ENCODE data around the gene IRS1. TPM values are rescaled to one million over a fixed set of nuclear protein-coding genes. Genes with fewer than 3 reads are reported as not detected.

Gene IRS1
- total RNA-seq, 1 donor from 2014 or later: 17.6 TPM

DNA sequence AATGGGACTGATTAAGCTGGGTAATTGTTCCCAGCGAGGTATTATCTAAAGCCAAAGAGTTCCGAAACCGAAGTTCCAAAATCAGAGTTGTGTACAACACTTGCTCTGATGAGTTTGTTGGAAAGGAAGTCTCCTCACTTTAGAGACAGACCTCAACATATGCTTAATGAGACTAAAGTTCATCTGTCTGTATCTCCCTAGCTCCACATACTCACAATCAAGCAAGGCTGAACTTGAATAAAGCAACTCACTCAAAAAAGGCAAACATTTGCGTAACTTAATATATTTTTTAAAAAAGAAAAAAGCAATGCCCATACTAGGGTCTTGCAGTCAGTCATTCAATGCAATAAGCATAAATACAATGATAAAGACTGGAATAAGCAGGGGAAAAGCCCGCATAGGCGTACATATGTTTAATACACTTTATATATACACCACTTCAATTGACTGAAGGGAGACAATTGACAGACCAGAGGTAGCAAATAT, 60.0 kb downstream of the IRS1 start:
- ATAC-seq (ENCODE audit: poor library complexity): no peak
- intact Hi-C loops (cut with DNase I): no loop called here
- DNase-seq: no peak

- intact Hi-C loops (cut with DNase I): no loop called here
- peak; percentile 42 for ATAC-seq (ENCODE audit: poor library complexity)
Observed at GRCh38 chr2:226738821-226739544, 60.6 kb downstream of the IRS1 start.

DNA sequence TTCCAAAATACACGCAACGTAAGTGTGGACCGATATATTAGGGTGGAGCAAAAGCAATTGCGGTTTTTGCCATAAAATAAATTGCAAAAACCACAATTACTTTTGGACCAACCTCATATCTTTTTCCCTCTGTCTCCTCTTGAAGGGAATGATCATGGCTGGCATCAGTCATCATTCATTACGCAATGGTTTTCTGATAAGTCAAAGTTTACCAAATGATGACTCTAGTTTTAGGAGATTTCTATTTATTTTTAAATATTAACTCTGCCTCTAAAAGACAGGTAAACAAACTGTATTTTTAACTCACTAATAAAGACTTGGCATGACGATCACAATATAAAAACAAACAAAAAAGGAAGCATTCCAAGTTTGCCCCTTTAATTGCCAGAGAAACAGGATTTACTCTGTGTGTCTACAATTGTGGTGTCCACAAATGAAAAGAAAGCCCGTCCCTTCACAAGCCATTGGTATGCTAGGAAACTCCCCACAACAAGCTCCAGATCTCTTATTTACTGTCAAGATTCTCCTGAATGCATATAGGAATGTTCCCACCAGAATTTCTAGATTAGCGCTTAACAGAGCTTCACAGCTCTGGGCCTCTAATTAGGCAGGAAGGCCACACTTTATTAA, 61.3 kb downstream of the IRS1 start:
- no peak for ATAC-seq (ENCODE audit: poor library complexity)
- DNase-seq: no peak
- intact Hi-C loops (cut with DNase I): no loop called here

More at GRCh38 chr2:226738821-226739544, 60.6 kb downstream of the IRS1 start:
- no peak for DNase-seq

- intact Hi-C loops (cut with DNase I): no loop called here
- no peak for ATAC-seq (ENCODE audit: poor library complexity)
- DNase-seq: no peak
Observed at GRCh38 chr2:226736382-226736781, 63.2 kb downstream of the IRS1 start.

DNA sequence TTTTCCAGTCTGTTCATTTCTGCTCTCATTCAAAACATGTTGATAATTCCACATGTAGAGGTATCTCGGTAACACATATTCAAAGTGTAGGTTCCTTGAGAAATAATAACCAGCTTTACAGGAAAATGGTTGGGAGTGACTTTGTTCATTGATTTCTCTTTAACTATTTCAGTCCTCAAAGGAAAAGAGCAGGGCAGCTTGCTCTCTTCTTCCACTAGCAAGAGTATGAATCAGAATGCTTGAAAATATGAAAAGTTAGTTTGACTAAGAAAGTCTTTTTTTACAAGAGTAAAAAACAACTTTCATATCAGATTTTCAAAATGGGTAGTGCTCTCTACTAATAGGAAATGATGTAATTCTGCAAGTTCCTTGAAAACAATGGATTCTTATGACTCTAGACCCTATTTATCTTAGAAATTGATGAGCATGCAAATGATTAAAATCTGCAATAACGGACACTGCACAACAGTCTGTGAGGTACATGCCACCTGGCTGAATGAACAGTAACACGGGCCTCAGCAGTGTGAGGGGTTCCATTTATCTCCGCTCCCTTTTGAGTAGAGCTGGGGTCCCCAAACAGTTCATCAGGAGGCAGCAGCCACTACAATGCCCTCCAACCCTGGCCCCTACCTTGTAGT, 65.6 kb downstream of the IRS1 start:
- no peak for DNase-seq
- intact Hi-C loops (cut with DNase I): no loop called here
- ATAC-seq (ENCODE audit: poor library complexity): no peak

GRCh38 chr2:226733189-226733858, 66.3 kb downstream of the IRS1 start:
- intact Hi-C loops (cut with DNase I): no loop called here
- DNase-seq: no peak
- ATAC-seq (ENCODE audit: poor library complexity): peak; percentile 67

GRCh38 chr2:226732478-226733188, 67.0 kb downstream of the IRS1 start:
- no peak for DNase-seq
- intact Hi-C loops (cut with DNase I): no loop called here
- no peak for ATAC-seq (ENCODE audit: poor library complexity)

DNA sequence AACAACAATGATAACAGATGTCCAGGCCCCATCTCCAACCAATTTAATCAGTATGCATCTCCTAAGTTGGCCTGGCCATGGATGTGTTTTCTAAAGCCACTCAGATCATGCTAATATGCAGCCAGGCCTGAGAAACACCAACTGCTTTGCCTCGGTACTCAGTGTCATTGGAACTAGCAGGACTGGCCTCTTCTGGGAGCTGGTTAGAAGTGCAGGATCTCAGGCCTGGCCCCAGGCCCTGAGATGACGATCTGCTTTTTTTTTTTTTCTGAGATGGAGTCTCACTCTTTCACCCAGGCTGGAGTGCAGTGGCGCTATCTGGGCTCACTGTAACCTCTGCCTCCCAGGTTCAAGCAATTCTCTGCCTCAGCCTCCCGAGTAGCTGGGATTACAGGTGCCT, 69.1 kb downstream of the IRS1 start:
- ATAC-seq (ENCODE audit: poor library complexity) (peak; percentile 75), DNase-seq (no peak)
- intact Hi-C loops (cut with DNase I): no loop called here

GRCh38 chr2:226728996-226729395, 70.6 kb downstream of the IRS1 start:
- ATAC-seq (ENCODE audit: poor library complexity): no peak
- intact Hi-C loops (cut with DNase I): loop anchor here (10.0 kb wide), 1 partner anchor 66 kb away; the partner anchor contains the start of gene IRS1
- no peak for DNase-seq

- intact Hi-C loops (cut with DNase I): loop anchor here (10.0 kb wide), 1 partner anchor 68 kb away; the partner anchor contains the start of gene IRS1
- ATAC-seq (ENCODE audit: poor library complexity) (no peak), DNase-seq (no peak)
Observed at GRCh38 chr2:226727251-226727650, 72.4 kb downstream of the IRS1 start.

- no peak for DNase-seq
- no peak for ATAC-seq (ENCODE audit: poor library complexity)
- intact Hi-C loops (cut with DNase I): loop anchor here (10.0 kb wide), 1 partner anchor 68 kb away; the partner anchor contains the start of gene IRS1
Observed at GRCh38 chr2:226726546-226726945, 73.1 kb downstream of the IRS1 start.

GRCh38 chr2:226725126-226725860, 74.3 kb downstream of the IRS1 start:
- DNase-seq (peak; percentile 41), ATAC-seq (ENCODE audit: poor library complexity) (no peak)
- intact Hi-C loops (cut with DNase I): loop anchor here (10.0 kb wide), 1 partner anchor 70 kb away; the partner anchor contains the start of gene IRS1

GRCh38 chr2:226721541-226721940, 78.1 kb downstream of the IRS1 start:
- no peak for ATAC-seq (ENCODE audit: poor library complexity)
- DNase-seq: peak; percentile 63
- intact Hi-C loops (cut with DNase I): loop anchor here (10.0 kb wide), 1 partner anchor 73 kb away; the partner anchor contains the start of gene IRS1

DNA sequence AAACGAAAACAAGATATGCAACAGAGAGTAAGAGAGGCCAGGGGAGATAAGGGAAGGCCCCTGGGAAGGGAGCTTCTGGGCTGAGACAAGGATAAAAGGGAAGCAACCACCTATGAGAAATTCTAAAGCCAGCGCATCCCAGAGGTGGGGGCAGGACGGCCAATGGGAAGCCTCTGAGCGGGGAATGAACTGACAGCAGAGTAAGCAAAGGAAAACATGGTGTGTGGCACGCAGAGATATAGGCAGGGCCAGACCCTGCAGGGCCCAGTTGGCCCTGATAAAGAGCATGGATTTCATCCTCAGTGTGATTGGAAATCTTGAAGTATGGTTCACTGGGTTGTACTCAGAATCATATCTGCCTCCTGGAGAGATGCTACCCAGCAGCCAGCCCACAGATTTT, 78.7 kb downstream of the IRS1 start:
- no peak for ATAC-seq (ENCODE audit: poor library complexity)
- DNase-seq: no peak
- intact Hi-C loops (cut with DNase I): loop anchor here (10.0 kb wide), 1 partner anchor 74 kb away; the partner anchor contains the start of gene IRS1

- ATAC-seq (ENCODE audit: poor library complexity) (no peak), DNase-seq (no peak)
- intact Hi-C loops (cut with DNase I): no loop called here
Observed at GRCh38 chr2:226717719-226718118, 81.9 kb downstream of the IRS1 start.

DNA sequence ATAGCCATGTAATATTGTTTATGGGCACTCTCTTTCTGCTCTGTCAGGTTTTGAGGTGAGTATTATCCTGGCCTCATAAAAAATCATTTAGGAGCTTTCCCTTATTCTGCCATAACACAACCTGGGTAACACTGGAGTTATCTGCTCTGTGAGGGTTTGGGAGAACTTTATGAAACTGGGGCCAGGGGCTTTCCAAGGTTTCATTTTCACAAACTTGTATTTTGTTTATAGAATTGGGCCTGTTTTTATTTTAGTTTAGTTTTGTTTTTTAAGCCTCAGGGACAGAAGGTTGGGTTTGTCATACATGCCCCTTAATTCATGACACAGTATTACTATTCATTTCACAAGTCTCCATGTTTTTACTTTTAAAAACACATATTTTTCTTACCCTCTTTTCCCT, 83.5 kb downstream of the IRS1 start:
- ATAC-seq (ENCODE audit: poor library complexity): no peak
- intact Hi-C loops (cut with DNase I): no loop called here
- DNase-seq: no peak

DNA sequence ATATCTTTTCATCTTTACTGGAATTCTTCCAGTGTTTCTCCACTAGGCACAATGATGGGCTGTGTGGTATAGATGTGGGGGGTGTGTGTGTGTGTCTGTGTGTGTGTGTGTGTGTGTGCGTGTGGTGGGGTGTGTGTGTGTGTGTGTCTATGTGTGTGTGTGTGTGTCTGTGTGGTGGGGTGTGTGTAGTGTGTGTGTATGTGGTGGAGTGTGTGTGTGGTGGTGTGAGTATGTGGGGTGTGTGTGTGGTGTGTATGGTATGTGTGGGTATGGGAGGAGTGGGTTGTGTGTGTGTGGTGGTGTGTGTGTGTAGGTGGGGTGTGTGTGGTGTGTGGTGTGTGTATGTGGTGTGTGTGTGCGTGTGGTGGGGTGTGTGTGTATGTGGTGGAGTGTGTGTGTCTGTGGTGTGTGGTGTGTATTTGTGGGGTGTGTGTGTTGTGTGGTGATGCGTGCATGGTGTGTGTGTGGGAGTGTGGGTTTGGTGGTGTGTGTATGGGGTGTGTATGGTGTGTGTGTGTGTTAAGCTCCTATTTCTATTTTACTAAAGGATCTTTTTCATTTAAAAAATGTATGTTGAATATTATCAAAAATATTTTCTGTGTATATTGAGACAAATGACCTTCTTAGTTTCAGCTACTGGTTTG, 84.2 kb downstream of the IRS1 start:
- intact Hi-C loops (cut with DNase I): no loop called here
- ATAC-seq (ENCODE audit: poor library complexity) (no peak), DNase-seq (no peak)
